NCI-H748 (cell line): ENCODE results near the gene MMAB.

Experiments used
- DNase-seq: peaks from one replicate; lab custom pipeline; 2025; ENCODE audit not compliant: unreplicated experiment; lab: John Stamatoyannopoulos, UW

MMAB gene

GRCh38 chr12:109586385-109587296 is 13.3 kb upstream of the MMAB start:
- peak; percentile 83 for DNase-seq

GRCh38 chr12:109583733-109584132 is 10.4 kb upstream of the MMAB start:
- DNase-seq, result no peak

- DNase-seq, result no peak
Measured at GRCh38 chr12:109582636-109583035, 9.3 kb upstream of the MMAB start.

- DNase-seq, result no peak
Measured at GRCh38 chr12:109581856-109582255, 8.6 kb upstream of the MMAB start.

GRCh38 chr12:109581334-109581691 is 8.0 kb upstream of the MMAB start:
- DNase-seq, result no peak

- no peak for DNase-seq
Measured at GRCh38 chr12:109580684-109581333, 7.5 kb upstream of the MMAB start.

GRCh38 chr12:109580272-109580671 is 7.0 kb upstream of the MMAB start:
- no peak for DNase-seq

GRCh38 chr12:109579639-109580038 is 6.3 kb upstream of the MMAB start:
- no peak for DNase-seq

GRCh38 chr12:109578330-109578927 is 5.1 kb upstream of the MMAB start:
- DNase-seq, result no peak

GRCh38 chr12:109577311-109577710 is 4.0 kb upstream of the MMAB start:
- no peak for DNase-seq

GRCh38 chr12:109575683-109576082 is 2.4 kb upstream of the MMAB start:
- DNase-seq, result no peak

GRCh38 chr12:109573914-109574244 is 575 bp upstream of the MMAB start:
- peak; percentile 39 for DNase-seq

GRCh38 chr12:109572506-109572845 is 828 bp downstream of the MMAB start:
- DNase-seq, result no peak

GRCh38 chr12:109571773-109572505 is 1.4 kb downstream of the MMAB start:
- DNase-seq, result no peak

- DNase-seq, result no peak
Measured at GRCh38 chr12:109568486-109568885, 4.8 kb downstream of the MMAB start.

GRCh38 chr12:109567967-109568366 is 5.3 kb downstream of the MMAB start:
- no peak for DNase-seq

- DNase-seq, result no peak
Measured at GRCh38 chr12:109567296-109567695, 6.0 kb downstream of the MMAB start.

- no peak for DNase-seq
Measured at GRCh38 chr12:109566424-109566823, 6.9 kb downstream of the MMAB start.

- DNase-seq, result no peak
Measured at GRCh38 chr12:109563291-109564284, 9.7 kb downstream of the MMAB start.

GRCh38 chr12:109562871-109563270 is 10.4 kb downstream of the MMAB start:
- no peak for DNase-seq

- DNase-seq, result no peak
Measured at GRCh38 chr12:109561711-109562030, 11.6 kb downstream of the MMAB start.
